Vagina (tissue), 2 donors: Measurements from ENCODE around the gene SLC9A9.

Experiments
- CTCF ChIP-seq, 3 experiments: fragments of 450-650 bp in 2 of 3; fragments of 200-600 bp in 1 of 3; sonication (generic) in 1 of 3; IDR thresholded peaks; one replicate each; pipeline ENCODE4 v1.5.1; 2017 to 2019; ENCODE audit warnings: antibody characterized with exemption in 3 of 3, mild to moderate bottlenecking in 2 of 3, moderate library complexity in 2 of 3
- POLR2A ChIP-seq, 2 donors: fragments of 450-650 bp; IDR thresholded peaks; one replicate each; pipeline ENCODE4 v1.6.1; 2017; ENCODE audit warnings: antibody characterized with exemption in 2 of 2, mild to moderate bottlenecking in 2 of 2, moderate library complexity in 2 of 2
- POLR2AphosphoS5 ChIP-seq, 2 donors: sonication (generic); formaldehyde crosslinking; IDR thresholded peaks; one replicate each; pipeline ENCODE4 v1.9.0; 2017; ENCODE audit warnings: antibody characterized with exemption in 2 of 2, mild to moderate bottlenecking in 2 of 2, low read depth in 1 of 2; ENCODE audit not compliant: insufficient read depth in 1 of 2

- no peak for TF ChIP-seq CTCF (IDR thresholded peaks at IDR 0.05)
- TF ChIP-seq POLR2A (IDR thresholded peaks at IDR 0.05) = no peak
- no peak for TF ChIP-seq POLR2AphosphoS5 (IDR thresholded peaks at IDR 0.05; ENCODE audit: insufficient read depth in 1 of 2, low read depth in 1 of 2)
Observed at GRCh38 chr3:143827425-143827824, 20.8 kb downstream of the SLC9A9 start.
